SHP77 (cell line): ENCODE results near the gene P4HA2.

ENCODE experiments used
- DNase-seq, 2 experiments: peaks; one replicate each; lab custom pipeline; 2025; lab: John Stamatoyannopoulos, UW

Gene P4HA2

DNA sequence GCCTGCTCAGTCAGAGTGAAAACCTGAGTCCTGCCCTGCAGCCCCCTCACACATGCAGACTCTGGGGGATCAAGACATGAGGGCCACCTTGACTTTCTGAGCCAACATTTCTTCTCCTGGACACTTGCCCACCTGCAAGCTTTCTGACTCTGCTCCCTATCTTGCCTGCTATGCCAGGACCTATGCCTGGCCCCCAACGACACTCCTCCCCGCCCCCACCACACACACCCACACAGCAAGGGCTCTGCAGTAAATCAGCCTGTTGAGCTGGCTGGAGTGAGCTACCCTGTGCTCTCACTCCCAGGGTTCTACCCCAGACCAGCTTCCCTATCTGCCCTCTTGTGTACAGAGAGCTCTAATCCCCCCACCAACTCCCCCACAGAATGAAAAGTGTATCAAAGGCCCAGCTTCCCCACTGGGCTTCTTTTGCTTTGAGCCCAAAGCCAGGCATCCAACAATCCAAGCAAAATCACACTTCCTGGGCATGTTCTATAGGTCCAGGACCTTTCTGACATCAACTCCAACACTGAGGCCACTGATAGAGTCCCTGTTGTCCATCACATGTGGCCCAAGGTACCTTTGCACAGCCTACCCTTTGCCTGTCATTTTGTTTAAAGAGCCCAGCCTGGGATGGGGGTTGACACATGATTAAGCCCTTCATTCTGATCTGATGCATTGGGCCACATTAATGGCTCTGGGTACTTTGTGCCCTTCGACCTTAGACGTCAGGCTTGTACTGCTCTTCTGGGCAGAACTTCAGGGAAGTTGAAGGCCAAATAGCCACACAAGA lies 37.1 kb upstream of the P4HA2 start:
- no peak for DNase-seq

DNA sequence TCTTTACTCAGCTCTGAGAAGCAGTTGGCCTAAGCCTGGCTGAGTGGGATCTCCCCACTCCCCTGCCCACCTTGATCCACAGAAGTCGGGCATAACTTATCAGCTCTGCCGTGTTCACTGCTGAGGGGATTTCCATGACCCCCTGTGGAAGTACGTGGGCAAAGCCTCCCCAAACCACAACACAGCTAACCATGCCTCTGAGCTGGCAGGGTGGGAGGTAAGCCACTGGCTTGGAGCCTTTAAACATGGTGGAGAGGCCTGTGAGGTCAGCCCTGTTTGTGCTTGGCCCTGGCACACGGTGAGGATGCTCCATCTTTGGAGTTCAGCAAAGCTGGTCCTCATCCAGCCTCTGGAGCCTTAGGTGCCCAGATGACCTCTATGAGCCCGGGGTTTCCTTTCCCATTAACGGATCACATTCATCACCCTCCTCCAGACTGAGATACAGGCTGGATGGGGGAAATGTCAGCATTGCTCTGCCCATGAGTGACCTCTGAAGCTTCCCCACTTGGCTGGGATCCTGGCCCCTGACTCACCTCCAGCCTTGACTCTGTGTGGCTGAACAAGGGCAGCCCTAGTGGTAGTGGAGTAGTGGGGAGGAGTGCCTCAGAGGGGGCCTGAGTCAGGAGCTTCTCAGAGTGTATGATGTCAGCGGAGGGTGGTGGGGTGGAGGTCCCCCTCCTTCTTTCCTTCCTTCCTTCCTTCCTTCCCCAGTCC lies 36.1 kb upstream of the P4HA2 start:
- no peak for DNase-seq

DNA sequence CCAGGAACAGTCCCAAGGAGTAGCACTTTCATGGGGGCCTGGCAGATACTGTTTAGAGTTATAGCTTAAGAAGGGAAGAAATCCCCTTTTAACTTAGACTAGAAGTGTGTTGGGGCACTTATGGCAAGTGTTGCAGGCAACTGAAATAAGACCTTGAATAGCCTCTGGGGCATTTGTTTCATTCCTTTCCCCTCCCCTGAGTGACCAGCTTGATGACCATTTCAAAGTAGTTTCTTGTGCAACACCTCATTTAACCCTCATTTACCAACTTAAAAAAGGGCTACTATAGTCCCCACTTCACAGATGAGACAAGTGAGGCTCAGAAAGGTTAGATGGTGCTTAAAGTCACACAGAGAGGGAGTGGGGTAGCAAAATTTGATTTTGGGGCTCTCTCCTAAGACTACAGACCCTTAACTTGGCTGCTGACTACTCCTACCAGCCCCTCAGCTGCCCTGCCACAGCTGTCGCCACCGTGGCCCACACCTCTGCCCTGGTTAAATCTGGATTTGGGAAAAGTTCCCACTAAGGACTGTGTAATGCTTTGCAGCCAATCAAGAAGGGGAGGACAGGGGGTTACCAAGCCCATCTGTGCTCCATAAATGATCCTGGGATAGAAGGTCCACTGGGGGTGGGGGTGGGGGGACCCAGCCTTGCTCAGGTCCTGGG lies 35.4 kb upstream of the P4HA2 start:
- no peak for DNase-seq

DNA sequence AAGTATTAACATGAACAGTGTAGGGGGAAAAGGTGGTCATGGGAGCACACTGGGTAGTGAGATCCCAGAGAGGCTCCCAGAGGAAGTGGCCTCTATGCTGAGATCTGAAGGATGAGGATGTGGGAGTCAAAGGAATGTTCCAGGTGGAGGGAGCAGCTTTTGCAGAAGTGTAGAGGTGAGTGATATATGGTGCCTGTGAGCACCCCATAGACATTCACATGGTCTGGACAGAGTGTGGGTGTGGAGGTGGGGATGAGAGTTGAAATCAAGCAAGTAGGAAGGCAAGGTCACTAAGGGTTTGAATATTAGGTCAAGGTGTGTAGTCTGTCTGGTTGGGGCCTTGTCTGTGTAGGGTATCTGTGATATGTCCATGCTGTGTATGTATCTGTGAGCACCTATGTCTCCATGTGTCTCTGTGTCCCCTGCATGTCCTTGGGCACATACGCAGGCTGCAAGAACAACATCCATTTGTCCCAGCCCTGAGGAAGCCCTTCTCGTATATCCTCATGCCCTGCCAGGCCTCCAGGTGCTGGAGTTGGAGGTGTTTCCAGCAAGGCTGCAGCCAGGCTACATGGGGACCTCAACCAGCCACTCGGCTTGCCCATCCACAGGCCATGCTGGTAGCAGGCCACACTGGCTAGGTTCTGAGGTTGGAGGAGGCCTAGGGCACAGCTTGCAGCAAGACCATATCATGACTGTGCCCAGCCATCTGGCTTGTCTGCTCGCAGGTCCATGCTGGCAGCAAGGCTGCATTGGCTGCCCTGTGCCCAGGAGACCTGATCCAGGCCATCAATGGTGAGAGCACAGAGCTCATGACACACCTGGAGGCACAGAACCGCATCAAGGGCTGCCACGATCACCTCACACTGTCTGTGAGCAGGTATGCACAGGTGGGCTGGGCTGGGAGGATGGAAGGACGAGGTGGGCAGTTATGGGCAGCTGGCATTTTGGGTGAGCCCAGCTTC lies 34.5 kb upstream of the P4HA2 start:
- DNase-seq, result no peak

GRCh38 chr5:132260714-132261551 lies 33.3 kb upstream of the P4HA2 start:
- DNase-seq, result no peak

- no peak for DNase-seq
These were observed 32.4 kb upstream of the P4HA2 start for GRCh38 chr5:132260051-132260450.

GRCh38 chr5:132259069-132259851 lies 31.6 kb upstream of the P4HA2 start:
- DNase-seq, result peak in 1 of 2 experiments; percentile 3

GRCh38 chr5:132258102-132259068 lies 30.7 kb upstream of the P4HA2 start:
- no peak for DNase-seq

- DNase-seq, result no peak
These were observed 29.8 kb upstream of the P4HA2 start, which contains the start of gene PDLIM4 for GRCh38 chr5:132257131-132258101. Gene PDLIM4 (plus strand): TSS chr5:132257696. CDS start chr5:132257735, 39 bp downstream.

GRCh38 chr5:132256783-132257130 lies 29.1 kb upstream of the P4HA2 start:
- DNase-seq, result no peak

- no peak for DNase-seq
These were observed 28.6 kb upstream of the P4HA2 start for GRCh38 chr5:132256086-132256782.

DNA sequence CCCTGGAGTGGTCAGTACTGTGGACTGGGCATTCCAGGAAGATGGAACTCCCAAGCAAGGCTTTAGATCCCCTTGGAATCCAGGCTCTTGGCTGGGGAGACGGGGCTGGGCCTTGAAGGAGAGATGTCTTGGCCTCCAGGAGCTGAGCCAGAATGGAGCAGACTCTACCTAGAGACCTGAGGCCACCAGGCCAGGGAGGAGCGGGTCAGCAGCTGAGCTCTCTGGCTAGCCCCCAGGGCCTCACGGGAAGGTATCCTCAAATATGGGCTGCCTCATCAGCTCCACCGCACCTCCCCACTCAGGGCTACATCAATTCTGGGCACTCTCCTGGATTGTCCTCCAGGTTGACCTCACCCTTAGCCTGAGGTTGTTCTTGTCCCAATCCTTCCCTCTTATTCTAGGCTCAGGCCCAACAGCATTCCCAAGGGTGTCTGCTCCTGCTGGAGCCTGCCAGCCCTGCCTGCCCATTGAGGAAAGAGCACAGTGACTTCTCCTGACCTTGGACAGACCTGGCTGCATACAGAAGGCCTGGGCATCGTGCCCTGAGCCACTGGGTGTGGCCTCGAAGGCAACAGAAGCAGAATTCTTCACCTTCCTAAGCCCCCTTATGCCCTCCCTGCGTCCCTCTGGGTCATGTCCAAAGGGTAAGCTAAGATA lies 26.8 kb upstream of the P4HA2 start:
- DNase-seq, result no peak

DNA sequence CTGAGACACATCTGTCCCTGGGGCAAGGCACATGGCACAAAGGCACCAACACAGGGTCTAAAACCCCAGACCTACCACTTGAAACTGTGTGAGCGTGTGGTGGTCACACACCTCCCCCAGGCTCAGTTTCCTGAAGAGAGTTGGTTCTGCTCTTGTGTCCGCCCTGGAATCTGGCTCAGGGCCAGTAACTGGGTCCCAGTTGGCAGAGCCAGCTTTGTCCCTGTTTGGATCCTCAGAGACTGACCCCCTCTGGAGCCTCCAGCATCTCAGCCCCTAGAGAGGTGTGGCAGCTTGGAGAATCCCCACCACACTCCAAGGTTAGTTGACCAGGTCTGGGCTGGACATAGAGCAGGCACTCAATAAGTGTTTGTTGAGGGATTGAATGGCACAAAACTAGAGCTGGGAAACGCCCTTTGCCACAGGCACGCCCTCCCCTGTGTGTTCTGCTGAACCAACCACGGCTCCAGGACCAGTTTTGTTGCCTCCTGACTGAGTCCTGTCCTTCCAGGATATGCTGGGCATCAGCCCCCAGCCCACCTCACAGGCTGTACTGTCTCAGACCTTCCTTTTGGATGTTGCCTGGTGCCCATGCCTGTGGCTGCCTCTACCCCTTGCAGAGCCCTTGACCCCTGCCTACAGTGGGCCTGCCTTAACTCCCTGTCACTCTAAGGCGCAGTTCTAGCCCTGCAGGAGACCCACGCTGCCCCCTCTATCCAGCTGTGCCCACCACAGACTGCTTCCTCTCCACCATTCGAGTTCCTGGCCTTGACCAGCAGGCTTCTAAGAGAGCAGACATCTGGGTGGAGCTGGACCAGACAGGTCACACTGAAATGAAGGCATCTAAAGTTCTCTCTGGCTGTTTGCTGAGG lies 26.0 kb upstream of the P4HA2 start:
- DNase-seq, result no peak

DNA sequence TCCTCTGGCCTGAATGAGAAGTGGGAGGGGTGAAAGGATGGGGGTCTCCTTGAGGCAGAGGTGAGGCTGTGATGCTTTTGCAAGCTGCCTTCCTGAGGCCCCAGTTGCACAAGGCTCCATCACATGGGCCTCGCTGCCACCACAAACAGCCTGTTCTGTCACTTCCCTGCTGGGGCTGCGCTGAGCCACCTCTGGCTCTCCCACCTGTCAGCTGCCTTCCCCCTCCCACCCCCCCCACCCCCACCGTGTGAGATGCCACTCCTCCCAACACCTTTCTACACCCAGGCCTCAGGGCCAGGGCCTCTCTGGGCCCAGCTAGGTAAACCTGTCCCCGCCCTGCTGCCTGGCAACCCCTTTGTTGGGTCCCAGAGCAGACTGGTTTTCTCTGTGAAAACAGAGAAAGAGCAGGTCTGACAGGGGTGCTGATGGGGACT lies 25.4 kb upstream of the P4HA2 start:
- no peak for DNase-seq

DNA sequence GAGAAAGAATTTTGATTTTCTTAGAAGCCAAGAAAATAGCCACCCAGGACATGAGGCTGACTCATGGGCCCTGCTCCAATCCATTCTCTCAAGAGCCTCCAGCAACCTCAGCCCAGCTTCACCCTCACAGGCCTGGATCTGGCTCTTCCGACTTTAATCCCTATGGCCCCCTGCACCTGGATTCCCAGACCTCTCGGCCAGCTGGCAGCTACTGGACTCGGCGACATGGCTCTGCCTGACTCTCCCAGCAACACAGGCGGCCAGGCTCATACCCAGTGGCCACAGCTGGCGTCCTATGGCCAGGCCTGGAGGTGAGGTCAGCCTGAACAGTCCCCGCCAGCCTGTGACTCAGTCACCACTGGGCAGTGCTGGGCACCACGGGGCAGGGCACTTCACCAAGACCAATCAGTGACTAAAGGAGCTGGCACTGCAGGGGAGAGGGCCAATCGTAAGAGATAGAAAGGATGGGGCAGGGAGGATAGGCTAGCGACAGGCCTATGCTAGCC lies 23.6 kb upstream of the P4HA2 start:
- DNase-seq, result peak in 1 of 2 experiments; percentile 37
